Gastroesophageal sphincter (tissue), 3 donors: Measurements from ENCODE around the gene CDH6.

Experiments
- EP300 ChIP-seq: sonication (generic); formaldehyde crosslinking; IDR thresholded peaks from one replicate; pipeline ENCODE4 v1.6.1; 2017; ENCODE audit warnings: antibody characterized with exemption, mild to moderate bottlenecking
- POLR2A ChIP-seq, 2 donors: fragments of 450-650 bp; IDR thresholded peaks; one replicate each; pipeline ENCODE4 v1.6.1; 2017; ENCODE audit warnings: antibody characterized with exemption in 2 of 2, mild to moderate bottlenecking in 2 of 2, moderate library complexity in 1 of 2
- POLR2AphosphoS5 ChIP-seq: sonication (generic); formaldehyde crosslinking; IDR thresholded peaks from one replicate; pipeline ENCODE4 v1.6.1; 2017; ENCODE audit warnings: antibody characterized with exemption
- TF ChIP-seq, protein P1 (sequence below), 4 experiments: fragments of 200-600 bp in 2 of 4; fragments of 450-650 bp in 2 of 4; sonication (generic) in 1 of 4; IDR thresholded peaks; one replicate each; pipeline ENCODE4 v1.5.1; 2017 to 2019; ENCODE audit warnings: antibody characterized with exemption in 4 of 4, mild to moderate bottlenecking in 2 of 4, moderate library complexity in 2 of 4

DNA sequence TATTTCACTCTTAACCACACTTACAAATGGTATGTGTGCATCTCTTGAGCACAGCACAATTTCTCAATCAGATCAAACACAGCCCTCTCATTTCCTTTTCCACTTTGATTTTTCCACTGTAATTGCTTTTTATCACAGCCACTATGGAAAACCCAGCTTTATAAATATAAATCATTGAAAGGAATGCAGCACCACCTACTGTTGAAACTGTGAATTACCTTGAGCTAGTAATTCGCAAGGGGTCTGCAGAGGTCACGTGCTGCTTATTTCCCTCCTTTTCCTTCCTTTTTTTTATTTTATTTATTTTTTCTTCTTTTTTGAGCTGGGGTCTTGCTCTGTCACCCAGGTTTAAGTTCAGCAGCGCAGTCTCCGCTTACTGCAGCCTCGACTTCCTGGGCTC, 76.9 kb downstream of the CDH6 start:
- TF ChIP-seq POLR2A (IDR thresholded peaks at IDR 0.05) = no peak
- TF ChIP-seq POLR2AphosphoS5 = no peak
- TF ChIP-seq, protein P1, sequence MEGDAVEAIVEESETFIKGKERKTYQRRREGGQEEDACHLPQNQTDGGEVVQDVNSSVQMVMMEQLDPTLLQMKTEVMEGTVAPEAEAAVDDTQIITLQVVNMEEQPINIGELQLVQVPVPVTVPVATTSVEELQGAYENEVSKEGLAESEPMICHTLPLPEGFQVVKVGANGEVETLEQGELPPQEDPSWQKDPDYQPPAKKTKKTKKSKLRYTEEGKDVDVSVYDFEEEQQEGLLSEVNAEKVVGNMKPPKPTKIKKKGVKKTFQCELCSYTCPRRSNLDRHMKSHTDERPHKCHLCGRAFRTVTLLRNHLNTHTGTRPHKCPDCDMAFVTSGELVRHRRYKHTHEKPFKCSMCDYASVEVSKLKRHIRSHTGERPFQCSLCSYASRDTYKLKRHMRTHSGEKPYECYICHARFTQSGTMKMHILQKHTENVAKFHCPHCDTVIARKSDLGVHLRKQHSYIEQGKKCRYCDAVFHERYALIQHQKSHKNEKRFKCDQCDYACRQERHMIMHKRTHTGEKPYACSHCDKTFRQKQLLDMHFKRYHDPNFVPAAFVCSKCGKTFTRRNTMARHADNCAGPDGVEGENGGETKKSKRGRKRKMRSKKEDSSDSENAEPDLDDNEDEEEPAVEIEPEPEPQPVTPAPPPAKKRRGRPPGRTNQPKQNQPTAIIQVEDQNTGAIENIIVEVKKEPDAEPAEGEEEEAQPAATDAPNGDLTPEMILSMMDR (IDR thresholded peaks at IDR 0.05) = peak; percentile 28 to 48 (median 40)
- no peak for TF ChIP-seq EP300
